HepG2 (cell line): ENCODE data around the gene RPS6KA2. TPM values are rescaled to one million over a fixed set of nuclear protein-coding genes. Genes with fewer than 3 reads are reported as not detected.

Experiments used
- ATAC-seq: fragments of 200-7000 bp; cut with Tn5 transposase; 3 replicates; pipeline ENCODE4 v1.9.1; 2020; ENCODE audit warnings: mild to moderate bottlenecking, moderate library complexity
- BruUV-seq: library from RNA; stranded (reverse); fragments of 400-500 nt; replicated peaks from 2 replicates; lab custom pipeline; 2021; lab: Mats Ljungman, UMichigan
- CTCF ChIA-PET: fragments of 300-600 bp; formaldehyde crosslinking; extraction: SDS; loops from one replicate; lab custom pipeline; 2021; ENCODE audit warnings: low total read pairs, inconsistent platforms, low intra/inter-chr PET ratio; lab: Yijun Ruan, JAX
- POLR2A ChIA-PET: fragments of 350-600 bp; sonication (Branson Sonifier 250); formaldehyde crosslinking; loops from one replicate; lab custom pipeline; 2020; ENCODE audit warnings: antibody characterized with exemption, inconsistent platforms; lab: Yijun Ruan, JAX
- DNase-seq: peaks from one replicate; pipeline ENCODE4 v3.0.0-alpha.2; 2015; ENCODE audit warnings: low spot score
- FAIRE-seq: peaks from 3 replicates; lab custom pipeline; 2011; peaks lifted over from hg19 to GRCh38; lab: Jason Lieb, UNC
- H2AFZ ChIP-seq: one replicate; pipeline ENCODE4 v1.6.1; 2011; ENCODE audit warnings: low read length, inconsistent platforms
- H3K27ac ChIP-seq: fragments of 300-600 bp; 3 replicates; pipeline ENCODE4 v1.8.0; 2011; ENCODE audit warnings: mixed run types, mild to moderate bottlenecking, mixed read lengths, low read length, inconsistent platforms; ENCODE audit not compliant: insufficient read depth; ENCODE audit errors: extremely low read length
- H3K27me3 ChIP-seq, 2 experiments: fragments of 200-600 bp in 1 of 2; 2 replicates in 1 of 2; 3 replicates in 1 of 2; pipeline versions ENCODE4 v1.6.0 to v1.8.0; 2011; ENCODE audit warnings: low read length in 2 of 2, mild to moderate bottlenecking in 2 of 2, moderate library complexity in 2 of 2, inconsistent platforms in 1 of 2; ENCODE audit not compliant: insufficient read depth in 2 of 2, control insufficient read depth in 1 of 2
- H3K36me3 ChIP-seq, 2 experiments: fragments of 200-600 bp in 1 of 2; replicated peaks in 1 of 2; 2 replicates in 1 of 2; 3 replicates in 1 of 2; pipeline versions ENCODE4 v1.5.1 to v1.8.0; 2011; ENCODE audit warnings: low read length in 2 of 2, inconsistent platforms in 1 of 2; ENCODE audit not compliant: insufficient read depth in 2 of 2, control insufficient read depth in 1 of 2
- H3K4me1 ChIP-seq: 2 replicates; pipeline ENCODE4 v1.5.1; 2012; ENCODE audit warnings: low read length, inconsistent platforms; ENCODE audit not compliant: insufficient read depth
- H3K4me2 ChIP-seq: 2 replicates; pipeline ENCODE4 v1.6.0; 2011; ENCODE audit warnings: low read depth, low read length, inconsistent platforms
- H3K4me3 ChIP-seq, 3 experiments: fragments of 200-600 bp in 1 of 3; sonication (generic), shearing (Covaris generic) in 1 of 3; replicated peaks in 1 of 3; 2 replicates each; pipeline ENCODE4 v1.5.1; 2011 to 2016; ENCODE audit warnings: low read length in 3 of 3, inconsistent platforms in 2 of 3, low read depth in 2 of 3, mild to moderate bottlenecking in 2 of 3, control low read depth in 1 of 3, mixed read lengths in 1 of 3; ENCODE audit not compliant: insufficient read depth in 1 of 3
- H3K79me2 ChIP-seq: one replicate; pipeline ENCODE4 v1.6.1; 2011; ENCODE audit warnings: low read length, inconsistent platforms; ENCODE audit not compliant: insufficient read depth
- H3K9ac ChIP-seq: 2 replicates; pipeline ENCODE4 v1.6.0; 2011; ENCODE audit warnings: mild to moderate bottlenecking, low read depth, low read length, inconsistent platforms; ENCODE audit not compliant: insufficient read depth
- H3K9me3 ChIP-seq: 2 replicates; pipeline ENCODE4 v1.5.1; 2012; ENCODE audit warnings: mild to moderate bottlenecking, low read length
- H4K20me1 ChIP-seq: 2 replicates; pipeline ENCODE4 v1.6.0; 2011; ENCODE audit warnings: inconsistent platforms, mild to moderate bottlenecking, low read length, moderate library complexity; ENCODE audit not compliant: insufficient read depth
- AKAP8 ChIP-seq: sonication (generic); formaldehyde crosslinking; IDR thresholded peaks from 2 replicates; pipeline ENCODE4 v1.5.1; 2020; ENCODE audit warnings: mild to moderate bottlenecking, missing genetic modification reagents
- CEBPB ChIP-seq: IDR thresholded peaks from 2 replicates; pipeline ENCODE4 v1.6.1; 2011; ENCODE audit warnings: low read depth, low read length, improper control_type of control experiment, borderline replicate concordance
- RARA ChIP-seq: IDR thresholded peaks from 2 replicates; pipeline ENCODE4 v1.6.1; 2016; ENCODE audit warnings: missing genetic modification reagents, missing compliant biosample characterization
- TCF7L2 ChIP-seq: IDR thresholded peaks from 2 replicates; pipeline ENCODE4 v1.6.1; 2011; ENCODE audit warnings: mild to moderate bottlenecking, low read depth, low read length, moderate library complexity
- ZNF432 ChIP-seq: sonication (generic); formaldehyde crosslinking; IDR thresholded peaks from 2 replicates; pipeline ENCODE4 v1.5.0; 2020; ENCODE audit warnings: missing genetic modification reagents, mild to moderate bottlenecking, borderline replicate concordance
- WGBS: methylation state at CpG from one replicate; pipeline ENCODE4 v1.1.6; 2017; ENCODE audit warnings: low lambda C conversion rate; 5-methylcytosine and 5-hydroxymethylcytosine counted together
- in situ Hi-C: cut with HindIII; loops from 2 replicates; pipeline ENCODE4 v1.10.0; 2017; ENCODE audit warnings: low pct_unique_long_range_greater_than_20kb; ENCODE audit not compliant: extremely low pct_ligation_motif_present
- intact Hi-C: fragments of 100-400 bp; cut with micrococcal nuclease; formaldehyde crosslinking; loops from one replicate; pipeline ENCODE4 v1.10.0; 2022; ENCODE audit not compliant: unreplicated experiment
- polyA plus RNA-seq, 8 experiments: library from polyadenylated mRNA; depleted of rRNA in 3 of 8; stranded (reverse) in 7 of 8; unstranded in 1 of 8; fragments of >200 nt; fragmentation: Illumina TruSeq in 4 of 8; extraction: Trizol in 4 of 8; gene quantifications; 2 replicates each; pipeline versions ENCODE4 v1.2.1 to v1.2.3, GENCODE V29; 2011 to 2016; ENCODE audit warnings: low read depth in 4 of 8, missing spikeins in 1 of 8, mixed read lengths in 1 of 8; ENCODE audit not compliant: insufficient read depth in 1 of 8
- total RNA-seq, 5 experiments: library from RNA; depleted of rRNA; stranded (reverse); fragments of >200 nt; fragmentation: Illumina TruSeq; extraction: Trizol; gene quantifications; 2 replicates each; pipeline ENCODE4 v1.2.3, GENCODE V29; 2016; ENCODE audit warnings: low read depth in 1 of 5
- TF ChIP-seq, protein P1 (sequence below): sonication (generic); formaldehyde crosslinking; IDR thresholded peaks from 2 replicates; pipeline ENCODE4 v1.5.0; 2020; ENCODE audit warnings: missing genetic modification reagents
- TF ChIP-seq, protein P2 (sequence below): sonication (generic); formaldehyde crosslinking; IDR thresholded peaks from 2 replicates; pipeline ENCODE4 v1.8.0; 2022; ENCODE audit warnings: missing genetic modification reagents, mild to moderate bottlenecking, inconsistent platforms, borderline replicate concordance
- TF ChIP-seq, protein P3 (sequence below): sonication (generic); formaldehyde crosslinking; conservative IDR thresholded peaks from 2 replicates; pipeline ENCODE4 v1.8.0; 2022; ENCODE audit warnings: mild to moderate bottlenecking, moderate library complexity, missing genetic modification reagents

Gene RPS6KA2
- total and polyA plus RNA-seq, 2 of the 13 experiments (the other 11 are each of a cell fraction or from before 2014, with no cell fraction given), result 0.22 to 0.38 TPM

DNA sequence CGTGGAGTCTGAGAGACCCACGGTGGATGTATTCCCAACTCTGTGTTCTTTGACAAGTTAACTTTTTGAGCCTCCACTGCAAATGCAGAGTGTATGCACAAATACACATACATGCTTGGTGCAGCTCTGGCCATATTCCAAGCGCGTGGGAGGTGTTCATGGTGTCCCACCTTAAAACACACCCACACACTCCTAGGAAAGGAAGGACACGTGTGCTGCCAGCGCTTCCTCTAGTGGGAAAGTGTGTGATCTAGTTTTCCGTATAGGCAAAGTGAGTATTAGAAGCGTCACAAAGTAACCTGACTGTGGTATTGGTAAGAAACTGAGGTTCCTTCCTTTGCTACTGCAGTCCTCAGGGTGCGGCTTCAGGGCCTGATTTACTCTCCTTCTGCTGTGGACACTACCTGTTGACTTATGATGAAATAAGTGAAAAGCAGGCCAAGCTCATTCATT is 208.3 kb downstream of the RPS6KA2 start:
- CTCF ChIA-PET, result no interaction called here
- H3K9me3 ChIP-seq, result no peaks in the 10 kb centered on the region
- no peak for FAIRE-seq

More for the DNA sequence above, 208.3 kb downstream of the RPS6KA2 start:
- H3K79me2 ChIP-seq, result no peaks in the 10 kb centered on the region
- BruUV-seq, result no TSS peak
- no peak overlapping the region for H3K4me2 ChIP-seq
- in situ Hi-C loops (no loop called here), intact Hi-C loops (no loop called here)
- ATAC-seq (no peak), DNase-seq (no peak)
- POLR2A ChIA-PET, result no interaction called here
- H3K9ac ChIP-seq, result no peak overlapping the region
- H2AFZ ChIP-seq, result no peak overlapping the region
- no peaks in the 10 kb centered on the region for H3K36me3 ChIP-seq
- H3K4me3 ChIP-seq, result no peak overlapping the region
- peaks cover 21% of the 10 kb centered on the region for H3K4me1 ChIP-seq
- H3K27me3 ChIP-seq, result peaks cover 4 to 32% of the 10 kb centered on the region in 2 experiments; a peak in 4 of 5 replicates
- TF ChIP-seq CEBPB (peak; percentile 35; the same call in 1 of the 2 replicates), TCF7L2 (no peak), ZNF432 (0 out of 2 replicates have a peak, but pooled peaks have one; percentile 27), AKAP8 (CRISPR knock-in tag) (no peak), RARA (CRISPR knock-in tag) (no peak)
- TF ChIP-seq, protein P1, sequence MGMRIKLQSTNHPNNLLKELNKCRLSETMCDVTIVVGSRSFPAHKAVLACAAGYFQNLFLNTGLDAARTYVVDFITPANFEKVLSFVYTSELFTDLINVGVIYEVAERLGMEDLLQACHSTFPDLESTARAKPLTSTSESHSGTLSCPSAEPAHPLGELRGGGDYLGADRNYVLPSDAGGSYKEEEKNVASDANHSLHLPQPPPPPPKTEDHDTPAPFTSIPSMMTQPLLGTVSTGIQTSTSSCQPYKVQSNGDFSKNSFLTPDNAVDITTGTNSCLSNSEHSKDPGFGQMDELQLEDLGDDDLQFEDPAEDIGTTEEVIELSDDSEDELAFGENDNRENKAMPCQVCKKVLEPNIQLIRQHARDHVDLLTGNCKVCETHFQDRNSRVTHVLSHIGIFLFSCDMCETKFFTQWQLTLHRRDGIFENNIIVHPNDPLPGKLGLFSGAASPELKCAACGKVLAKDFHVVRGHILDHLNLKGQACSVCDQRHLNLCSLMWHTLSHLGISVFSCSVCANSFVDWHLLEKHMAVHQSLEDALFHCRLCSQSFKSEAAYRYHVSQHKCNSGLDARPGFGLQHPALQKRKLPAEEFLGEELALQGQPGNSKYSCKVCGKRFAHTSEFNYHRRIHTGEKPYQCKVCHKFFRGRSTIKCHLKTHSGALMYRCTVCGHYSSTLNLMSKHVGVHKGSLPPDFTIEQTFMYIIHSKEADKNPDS (CRISPR knock-in tag), result no peak
- TF ChIP-seq, protein P2, sequence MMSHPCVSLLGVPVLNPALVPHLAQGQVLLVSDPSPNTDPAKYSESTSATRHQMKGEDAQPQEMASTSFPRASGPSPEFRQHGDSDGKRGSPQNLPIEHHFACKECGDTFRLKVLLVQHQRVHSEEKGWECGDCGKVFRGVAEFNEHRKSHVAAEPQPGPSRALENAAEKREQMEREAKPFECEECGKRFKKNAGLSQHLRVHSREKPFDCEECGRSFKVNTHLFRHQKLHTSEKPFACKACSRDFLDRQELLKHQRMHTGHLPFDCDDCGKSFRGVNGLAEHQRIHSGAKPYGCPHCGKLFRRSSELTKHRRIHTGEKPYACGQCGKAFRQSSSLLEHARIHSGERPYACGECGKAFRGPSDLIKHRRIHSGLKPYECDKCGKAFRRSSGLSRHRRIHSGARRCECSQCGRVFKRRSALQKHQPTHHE, result no peak
- TF ChIP-seq, protein P3, sequence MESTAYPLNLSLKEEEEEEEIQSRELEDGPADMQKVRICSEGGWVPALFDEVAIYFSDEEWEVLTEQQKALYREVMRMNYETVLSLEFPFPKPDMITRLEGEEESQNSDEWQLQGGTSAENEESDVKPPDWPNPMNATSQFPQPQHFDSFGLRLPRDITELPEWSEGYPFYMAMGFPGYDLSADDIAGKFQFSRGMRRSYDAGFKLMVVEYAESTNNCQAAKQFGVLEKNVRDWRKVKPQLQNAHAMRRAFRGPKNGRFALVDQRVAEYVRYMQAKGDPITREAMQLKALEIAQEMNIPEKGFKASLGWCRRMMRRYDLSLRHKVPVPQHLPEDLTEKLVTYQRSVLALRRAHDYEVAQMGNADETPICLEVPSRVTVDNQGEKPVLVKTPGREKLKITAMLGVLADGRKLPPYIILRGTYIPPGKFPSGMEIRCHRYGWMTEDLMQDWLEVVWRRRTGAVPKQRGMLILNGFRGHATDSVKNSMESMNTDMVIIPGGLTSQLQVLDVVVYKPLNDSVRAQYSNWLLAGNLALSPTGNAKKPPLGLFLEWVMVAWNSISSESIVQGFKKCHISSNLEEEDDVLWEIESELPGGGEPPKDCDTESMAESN (CRISPR knock-in tag), result no peak
- WGBS, result 66% methylated on average over 8 of the region's 9 CpGs
- H4K20me1 ChIP-seq, result 0 out of 2 replicates have a peak, but pooled peaks cover 4% of the 10 kb centered on the region
- no peak overlapping the region for H3K27ac ChIP-seq
